HTERT RPE-1 (cell line): ENCODE measurements around the gene FYN.
"Not testable (repeated sequence)": the region's sequence is repeated elsewhere in the genome, so short reads cannot be mapped to it uniquely, and the experiment has no call there.

Experiments
- in situ Hi-C: fragments of 300-500 bp; cut with MboI; formaldehyde crosslinking; loops from 4 replicates; pipeline ENCODE4 v1.14.3; 2020; ENCODE audit warnings: low sequenced_read_pairs

FYN gene

GRCh38 chr6:111793711-111794111 is 79.5 kb downstream of the FYN start:
- in situ Hi-C loops: no loop called here

GRCh38 chr6:111792914-111793700 is 80.1 kb downstream of the FYN start:
- in situ Hi-C loops: no loop called here

- in situ Hi-C loops: no loop called here
These were observed 81.0 kb downstream of the FYN start for GRCh38 chr6:111792241-111792640.

- in situ Hi-C loops: no loop called here
These were observed 81.8 kb downstream of the FYN start for GRCh38 chr6:111791415-111791814.

DNA sequence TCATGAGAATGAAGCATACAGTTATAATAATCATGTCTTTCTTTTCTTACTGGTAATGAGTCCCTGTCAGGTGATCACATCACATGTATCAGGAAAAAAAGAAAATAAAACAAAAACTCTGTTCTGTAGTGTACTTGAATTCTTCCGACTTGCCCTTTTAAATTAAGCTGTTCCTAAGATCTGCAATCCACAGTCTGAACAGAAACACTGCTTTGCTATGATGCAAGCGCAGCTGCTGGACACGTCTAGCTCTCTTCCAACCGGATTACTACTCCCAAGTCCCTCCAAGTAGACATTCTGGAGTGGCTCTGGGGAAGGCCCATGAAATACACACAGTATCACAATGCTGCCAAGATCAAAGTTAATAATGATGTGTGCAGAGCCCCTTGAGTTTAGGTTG is 83.7 kb downstream of the FYN start:
- in situ Hi-C loops: no loop called here

DNA sequence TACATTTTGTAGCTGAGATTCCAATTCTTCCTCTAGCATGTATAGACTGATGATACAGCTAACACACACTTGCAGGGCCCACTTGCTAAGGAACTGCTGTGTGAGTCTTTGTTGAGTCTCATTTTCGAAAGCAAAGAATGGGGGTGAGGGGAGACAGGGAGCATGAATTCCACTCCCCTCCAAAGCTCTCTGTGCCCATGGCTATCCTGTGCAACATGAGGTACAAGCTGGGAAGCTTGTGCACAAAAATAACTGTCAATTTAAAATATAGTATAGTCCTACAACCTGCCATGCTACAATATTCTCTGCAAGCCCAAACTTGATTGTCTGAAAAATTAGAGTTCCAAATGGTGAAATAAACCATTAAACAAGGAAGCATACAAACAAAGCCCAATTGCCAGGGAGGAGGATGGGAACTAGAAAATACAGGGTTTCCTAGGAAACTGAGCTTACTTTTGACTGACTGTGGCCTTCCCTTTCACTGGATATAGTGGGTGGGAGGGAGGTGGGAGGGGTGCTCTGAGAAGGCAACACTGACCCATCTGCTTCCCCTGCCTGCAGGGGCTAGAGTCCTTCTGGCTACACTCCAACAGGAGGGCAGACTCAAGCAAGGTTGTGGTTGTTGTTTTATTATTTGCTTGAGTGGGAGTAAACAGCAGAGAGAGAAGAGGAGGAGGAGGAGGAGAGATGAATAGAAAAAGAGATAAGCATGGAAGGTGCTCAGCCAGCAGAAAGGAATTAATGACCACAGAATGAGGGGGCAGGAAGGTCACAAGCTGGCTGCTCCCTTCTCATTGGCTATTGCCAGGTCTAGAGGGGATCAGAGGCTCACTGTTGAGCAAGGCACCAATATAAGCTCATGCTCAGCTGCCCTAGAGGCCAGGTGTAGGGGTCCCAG is 84.6 kb downstream of the FYN start:
- in situ Hi-C loops: no loop called here

- in situ Hi-C loops: not testable (repeated sequence)
These were observed 87.1 kb downstream of the FYN start for GRCh38 chr6:111786151-111786550.

GRCh38 chr6:111784433-111784832 is 88.8 kb downstream of the FYN start:
- in situ Hi-C loops: no loop called here

DNA sequence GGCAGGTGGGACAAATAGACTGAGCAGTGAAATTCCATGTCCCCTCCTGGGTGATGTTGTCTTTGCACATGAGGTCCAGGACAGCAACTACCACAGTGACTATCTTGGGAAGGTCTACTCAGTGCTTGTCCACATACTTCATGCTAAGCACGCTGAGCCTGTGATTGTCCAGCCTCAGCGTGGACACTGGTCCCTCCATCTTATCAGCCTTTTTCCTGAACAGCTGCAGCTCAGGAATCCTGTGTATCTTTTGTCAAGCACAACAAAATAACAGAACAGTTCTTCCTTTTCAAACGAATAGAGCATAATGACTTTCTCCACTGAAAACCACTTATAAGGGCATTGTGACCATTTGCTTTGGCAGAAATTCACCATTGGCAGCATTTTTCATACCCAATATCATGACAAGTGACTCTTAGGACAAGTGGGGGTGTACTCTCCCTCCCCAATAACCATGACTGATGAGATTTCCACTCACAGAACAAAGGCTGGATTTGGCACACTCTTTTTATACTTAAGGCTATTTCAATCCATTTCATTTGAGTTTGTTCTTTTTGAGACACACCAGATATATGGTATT is 90.3 kb downstream of the FYN start:
- in situ Hi-C loops: no loop called here

GRCh38 chr6:111782192-111782809 is 91.0 kb downstream of the FYN start:
- in situ Hi-C loops: no loop called here

DNA sequence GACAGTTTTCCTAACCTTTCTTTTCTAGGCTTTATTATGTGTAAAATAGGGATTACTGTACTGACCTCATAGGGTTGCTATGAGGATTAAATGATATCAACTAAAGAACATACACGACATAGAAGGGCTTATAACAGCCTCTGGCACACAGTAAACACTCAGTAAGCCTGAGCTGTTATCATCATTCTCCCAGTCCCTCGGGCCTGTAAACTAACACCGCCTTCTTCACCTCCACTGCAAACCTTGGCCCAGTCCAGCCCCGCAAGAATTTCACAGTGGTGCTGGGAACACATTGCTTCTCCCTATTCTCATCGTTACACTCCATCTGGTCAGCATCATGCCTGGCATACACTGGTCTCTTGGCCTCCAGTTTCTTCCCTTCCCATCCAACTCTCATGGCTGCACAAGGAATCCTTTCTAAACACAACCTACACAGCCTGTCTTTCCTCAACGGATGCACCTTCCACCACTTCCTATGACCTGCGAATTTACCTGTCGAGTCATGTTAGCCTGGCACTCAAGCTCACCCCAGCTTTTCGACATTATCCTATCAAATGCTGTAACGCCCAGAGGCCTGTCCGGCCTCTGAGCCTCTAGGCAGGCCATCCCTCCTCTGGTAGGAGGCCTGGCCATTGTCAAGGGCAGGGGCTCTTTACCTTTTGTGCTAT is 92.1 kb downstream of the FYN start:
- in situ Hi-C loops: no loop called here

GRCh38 chr6:111780393-111780792 is 92.9 kb downstream of the FYN start:
- in situ Hi-C loops: no loop called here

DNA sequence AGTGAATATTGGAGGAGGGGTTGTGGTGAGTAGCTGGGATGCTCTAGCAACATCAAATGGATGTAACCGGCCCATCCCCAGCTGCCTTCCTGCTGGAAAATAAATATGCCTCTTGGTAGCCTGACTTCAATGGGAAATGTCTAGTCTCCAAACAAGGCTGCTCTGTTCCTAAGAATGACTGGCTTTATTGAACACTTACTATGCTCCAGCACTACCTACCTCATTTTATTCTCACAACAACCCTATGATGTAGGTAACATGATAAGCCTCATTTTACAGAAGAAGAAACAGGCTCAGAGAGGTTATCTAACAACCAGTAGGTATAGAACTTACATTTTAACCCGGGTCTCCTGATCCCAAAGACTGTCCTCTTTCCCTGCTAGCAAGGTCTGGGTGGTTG is 93.6 kb downstream of the FYN start:
- in situ Hi-C loops: no loop called here

GRCh38 chr6:111779031-111779430 is 94.2 kb downstream of the FYN start:
- in situ Hi-C loops: no loop called here

DNA sequence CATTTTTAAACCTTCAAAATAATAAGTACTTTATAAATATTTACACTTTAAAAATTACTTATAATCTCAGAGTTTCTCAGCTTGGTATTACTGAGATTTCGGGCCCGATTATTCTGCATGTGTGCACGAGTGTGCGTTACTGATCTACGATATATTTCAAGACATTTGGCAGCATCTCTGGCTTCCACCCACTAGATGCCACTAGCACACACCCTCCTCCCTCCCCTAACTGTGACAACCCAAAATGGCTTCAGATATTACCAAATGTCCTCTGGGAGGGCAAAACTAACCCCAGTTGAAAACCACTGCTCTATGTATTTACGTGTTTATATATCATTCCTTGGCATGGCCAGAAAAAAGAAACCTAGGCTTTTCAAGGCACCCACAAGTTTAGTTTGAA is 95.9 kb downstream of the FYN start:
- in situ Hi-C loops: no loop called here

DNA sequence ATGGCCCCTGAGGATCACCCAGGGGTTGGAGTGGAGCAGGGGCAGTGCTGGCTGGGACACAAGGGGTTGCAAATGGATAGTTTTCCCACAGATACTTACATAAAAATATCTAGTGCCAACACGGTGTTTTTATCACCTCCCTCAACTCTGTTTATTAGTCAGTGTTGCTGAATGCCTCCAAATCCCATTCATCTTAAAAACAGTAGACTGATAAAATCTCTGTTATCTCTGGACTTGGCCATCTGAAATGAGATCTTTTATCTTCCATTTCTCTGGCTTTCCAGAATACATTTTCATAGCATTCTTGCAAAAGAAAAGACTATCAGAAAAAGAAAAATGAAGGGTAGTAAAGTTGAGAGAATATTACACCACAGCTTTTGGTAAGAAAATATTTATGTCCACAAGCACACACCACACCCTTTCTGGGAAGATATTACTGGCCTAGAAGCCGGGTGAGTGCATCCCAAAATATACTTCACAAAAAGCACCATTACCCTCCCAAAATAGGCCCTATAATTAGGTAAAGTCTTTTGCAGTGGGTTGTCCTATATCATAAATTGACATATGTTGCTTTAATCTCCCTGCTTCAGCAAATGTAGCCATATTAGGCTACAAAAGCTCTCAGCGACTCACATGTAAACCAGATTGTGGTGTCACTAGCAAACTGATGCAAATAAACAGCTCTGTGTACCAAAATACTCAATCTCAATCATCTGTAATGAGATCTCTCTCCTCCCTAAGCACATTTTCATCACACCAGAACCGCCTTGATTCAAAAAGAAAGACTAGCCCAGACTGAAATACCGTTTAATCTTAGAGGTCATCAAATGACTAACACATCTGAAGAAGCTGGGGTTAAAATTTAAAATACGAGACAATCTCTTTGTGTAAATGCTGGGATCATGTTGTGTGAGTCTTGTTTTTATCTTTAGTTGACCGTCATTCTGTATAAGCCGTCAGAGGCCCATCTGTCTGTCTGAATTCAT is 96.7 kb downstream of the FYN start:
- in situ Hi-C loops: no loop called here

DNA sequence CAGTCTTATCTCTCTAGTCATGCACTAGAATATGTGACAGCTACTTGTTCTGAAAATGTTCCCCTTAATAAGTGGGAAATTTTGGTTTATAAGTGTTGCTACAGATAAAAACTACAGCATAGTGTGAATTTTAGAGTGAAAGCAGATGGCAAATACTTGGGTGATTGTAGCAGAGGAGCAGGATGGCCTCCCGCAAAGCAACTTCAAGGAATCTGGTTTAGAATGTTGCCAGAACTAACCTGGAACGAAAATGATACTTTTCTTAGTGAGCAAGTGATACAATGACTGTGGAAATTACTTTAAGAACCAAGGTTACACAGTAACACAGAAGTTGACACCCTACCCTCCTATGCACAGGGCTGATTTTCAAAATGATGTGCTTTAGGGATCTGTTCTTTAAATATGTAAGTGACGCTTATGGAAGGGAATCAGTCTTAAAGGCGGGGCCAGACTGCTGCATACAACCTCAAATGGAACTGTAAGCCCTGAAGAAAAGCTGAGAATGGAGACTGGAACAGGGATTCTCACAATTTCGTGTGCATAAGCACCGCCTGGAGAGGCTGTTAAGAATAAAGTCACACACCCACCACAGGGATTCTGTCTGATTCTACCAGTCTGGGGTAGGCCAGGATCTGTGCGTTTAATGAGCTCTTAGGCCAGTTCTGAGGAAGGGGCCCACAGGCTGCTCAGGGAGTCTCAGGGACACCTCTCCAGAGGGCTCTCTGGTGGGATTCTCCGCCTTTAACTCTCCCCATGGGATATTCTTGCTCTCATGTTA is 97.9 kb downstream of the FYN start:
- in situ Hi-C loops: no loop called here

- in situ Hi-C loops: no loop called here
These were observed 98.9 kb downstream of the FYN start for GRCh38 chr6:111774346-111774703.
